Duodenal mucosa (tissue), 2 donors: ENCODE data around the gene HS3ST6.

ENCODE experiments used
- H3K27ac ChIP-seq: one replicate; pipeline ENCODE4 v1.7.0; 2013; ENCODE audit warnings: low read depth, low read length
- H3K27me3 ChIP-seq, 2 donors: one replicate each; pipeline ENCODE4 v1.7.0; 2013; ENCODE audit warnings: low read length in 2 of 2, control low read depth in 1 of 2; ENCODE audit not compliant: insufficient read depth in 2 of 2, control insufficient read depth in 1 of 2
- H3K36me3 ChIP-seq, 2 donors: one replicate each; pipeline ENCODE4 v1.7.0; 2013; ENCODE audit warnings: low read length in 2 of 2, control low read depth in 1 of 2; ENCODE audit not compliant: insufficient read depth in 2 of 2, control insufficient read depth in 1 of 2
- H3K4me1 ChIP-seq, 2 donors: one replicate each; pipeline ENCODE4 v1.7.0; 2013; ENCODE audit warnings: low read length in 2 of 2, control low read depth in 1 of 2; ENCODE audit not compliant: insufficient read depth in 2 of 2, control insufficient read depth in 1 of 2
- H3K4me3 ChIP-seq, 2 donors: one replicate each; pipeline ENCODE4 v1.7.0; 2013; ENCODE audit warnings: low read length in 2 of 2, low read depth in 1 of 2
- H3K9ac ChIP-seq, 2 donors: one replicate each; pipeline ENCODE4 v1.7.0; 2013; ENCODE audit warnings: low read length in 2 of 2, low read depth in 1 of 2
- H3K9me3 ChIP-seq, 2 donors: one replicate each; pipeline ENCODE4 v1.7.0; 2013; ENCODE audit warnings: low read length in 2 of 2, control low read depth in 1 of 2; ENCODE audit not compliant: control insufficient read depth in 1 of 2

The HS3ST6 gene

GRCh38 chr16:1938910-1939309 is 20.7 kb upstream of the HS3ST6 start:
- no peak overlapping the region for H3K4me3 ChIP-seq
- peaks cover 14 to 26% of the 10 kb centered on the region in 2 donors for H3K36me3 ChIP-seq

GRCh38 chr16:1938316-1938715 is 20.1 kb upstream of the HS3ST6 start:
- Histone ChIP-seq H3K4me1 (peaks cover 23 to 42% of the 10 kb centered on the region in 2 donors), H3K9me3 (no peaks in the 10 kb centered on the region), H3K36me3 (peaks cover 14 to 26% of the 10 kb centered on the region in 2 donors), H3K27ac (no peak overlapping the region), H3K9ac (no peak overlapping the region), H3K4me3 (no peak overlapping the region), H3K27me3 (no peaks in the 10 kb centered on the region)

More at GRCh38 chr16:1938910-1939309, 20.7 kb upstream of the HS3ST6 start:
- no peaks in the 10 kb centered on the region for H3K27me3 ChIP-seq
- no peaks in the 10 kb centered on the region for H3K9me3 ChIP-seq
- H3K27ac ChIP-seq, result no peak overlapping the region
- H3K4me1 ChIP-seq, result peaks cover 23 to 42% of the 10 kb centered on the region in 2 donors
- H3K9ac ChIP-seq, result no peak overlapping the region

- Histone ChIP-seq H3K27ac (no peak overlapping the region), H3K4me1 (peaks cover 19 to 33% of the 10 kb centered on the region in 2 donors), H3K4me3 (no peak overlapping the region), H3K27me3 (no peaks in the 10 kb centered on the region), H3K9me3 (no peaks in the 10 kb centered on the region), H3K9ac (no peak overlapping the region), H3K36me3 (peaks cover 14 to 26% of the 10 kb centered on the region in 2 donors)
These were observed 18.8 kb upstream of the HS3ST6 start for GRCh38 chr16:1936945-1937479.

- peaks cover 3 to 11% of the 10 kb centered on the region in 2 donors for H3K4me1 ChIP-seq
- H3K9me3 ChIP-seq, result no peaks in the 10 kb centered on the region
- no peaks in the 10 kb centered on the region for H3K27me3 ChIP-seq
- H3K36me3 ChIP-seq, result peaks cover 2 to 8% of the 10 kb centered on the region in 2 donors
- H3K4me3 ChIP-seq, result no peak overlapping the region
- no peak overlapping the region for H3K27ac ChIP-seq
- H3K9ac ChIP-seq, result no peak overlapping the region
These were observed 15.0 kb upstream of the HS3ST6 start for GRCh38 chr16:1933097-1933661.

- Histone ChIP-seq H3K36me3 (peaks cover 0 to 4% of the 10 kb centered on the region in 2 donors), H3K27me3 (no peaks in the 10 kb centered on the region), H3K4me1 (peaks cover 3 to 11% of the 10 kb centered on the region in 2 donors), H3K4me3 (no peak overlapping the region), H3K9ac (no peak overlapping the region), H3K9me3 (no peaks in the 10 kb centered on the region), H3K27ac (no peak overlapping the region)
These were observed 14.1 kb upstream of the HS3ST6 start for GRCh38 chr16:1932050-1933028.

- Histone ChIP-seq H3K27me3 (no peaks in the 10 kb centered on the region), H3K4me1 (peaks cover 3 to 6% of the 10 kb centered on the region in 2 donors), H3K4me3 (no peak overlapping the region), H3K9ac (no peak overlapping the region), H3K27ac (no peak overlapping the region), H3K9me3 (no peaks in the 10 kb centered on the region), H3K36me3 (no peaks in the 10 kb centered on the region)
These were observed 12.1 kb upstream of the HS3ST6 start for GRCh38 chr16:1930338-1930720.

GRCh38 chr16:1929578-1930337 is 11.5 kb upstream of the HS3ST6 start:
- peak overlapping the region; percentile 26 to 38 for H3K9ac ChIP-seq
- H3K27ac ChIP-seq, result no peak overlapping the region

GRCh38 chr16:1929105-1929504 is 10.9 kb upstream of the HS3ST6 start:
- Histone ChIP-seq H3K36me3 (no peaks in the 10 kb centered on the region), H3K4me3 (peak overlapping the region in 1 of 2 donors; percentile 43), H3K9ac (peak overlapping the region; percentile 26 to 54), H3K27me3 (no peaks in the 10 kb centered on the region), H3K4me1 (peaks cover 3% of the 10 kb centered on the region in 2 donors), H3K27ac (no peak overlapping the region), H3K9me3 (no peaks in the 10 kb centered on the region)

More at GRCh38 chr16:1929578-1930337, 11.5 kb upstream of the HS3ST6 start:
- no peaks in the 10 kb centered on the region for H3K27me3 ChIP-seq
- H3K4me1 ChIP-seq, result peaks cover 3% of the 10 kb centered on the region in 2 donors
- H3K4me3 ChIP-seq, result peak overlapping the region; percentile 21 to 43
- no peaks in the 10 kb centered on the region for H3K9me3 ChIP-seq
- no peaks in the 10 kb centered on the region for H3K36me3 ChIP-seq

- Histone ChIP-seq H3K36me3 (no peaks in the 10 kb centered on the region), H3K27me3 (peaks cover 11 to 19% of the 10 kb centered on the region in 2 donors), H3K4me3 (no peak overlapping the region), H3K9ac (no peak overlapping the region), H3K9me3 (no peaks in the 10 kb centered on the region), H3K4me1 (peaks cover 7 to 9% of the 10 kb centered on the region in 2 donors), H3K27ac (no peak overlapping the region)
These were observed 8.1 kb upstream of the HS3ST6 start for GRCh38 chr16:1926271-1926670.
